GM12891 (cell line): Measurements from ENCODE around the gene NUAK2.
"Not testable (repeated sequence)": the region's sequence is repeated elsewhere in the genome, so short reads cannot be mapped to it uniquely, and the experiment has no call there.

Experiments
- DNase-seq: peaks from one replicate; pipeline ENCODE4 v3.0.0; 2011; ENCODE audit warnings: low spot score; ENCODE audit not compliant: insufficient read length
- FAIRE-seq: peaks from 2 replicates; lab custom pipeline; 2011; peaks lifted over from hg19 to GRCh38; lab: Jason Lieb, UNC
- PAX5 ChIP-seq: IDR thresholded peaks from 2 replicates; pipeline ENCODE4 v1.6.1; 2011; ENCODE audit warnings: low read length, moderate library complexity, mild to moderate bottlenecking; ENCODE audit not compliant: insufficient read depth, severe bottlenecking
- POLR2A ChIP-seq: IDR thresholded peaks from 2 replicates; pipeline ENCODE4 v1.6.1; 2011; ENCODE audit warnings: low read depth, low read length, control low read depth
- POLR2AphosphoS5 ChIP-seq: IDR thresholded peaks from 2 replicates; pipeline ENCODE4 v1.6.1; 2011; ENCODE audit warnings: low read depth, low read length, control low read depth
- POU2F2 ChIP-seq: IDR thresholded peaks from 2 replicates; pipeline ENCODE4 v1.6.1; 2011; ENCODE audit warnings: low read depth, mild to moderate bottlenecking, control low read depth, low read length, moderate library complexity
- SPI1 ChIP-seq: IDR thresholded peaks from 2 replicates; pipeline ENCODE4 v1.6.1; 2011; ENCODE audit warnings: low read depth, low read length, control low read depth
- TAF1 ChIP-seq: IDR thresholded peaks from 2 replicates; pipeline ENCODE4 v1.6.1; 2011; ENCODE audit warnings: low read depth, low read length, control low read depth

Gene NUAK2

DNA sequence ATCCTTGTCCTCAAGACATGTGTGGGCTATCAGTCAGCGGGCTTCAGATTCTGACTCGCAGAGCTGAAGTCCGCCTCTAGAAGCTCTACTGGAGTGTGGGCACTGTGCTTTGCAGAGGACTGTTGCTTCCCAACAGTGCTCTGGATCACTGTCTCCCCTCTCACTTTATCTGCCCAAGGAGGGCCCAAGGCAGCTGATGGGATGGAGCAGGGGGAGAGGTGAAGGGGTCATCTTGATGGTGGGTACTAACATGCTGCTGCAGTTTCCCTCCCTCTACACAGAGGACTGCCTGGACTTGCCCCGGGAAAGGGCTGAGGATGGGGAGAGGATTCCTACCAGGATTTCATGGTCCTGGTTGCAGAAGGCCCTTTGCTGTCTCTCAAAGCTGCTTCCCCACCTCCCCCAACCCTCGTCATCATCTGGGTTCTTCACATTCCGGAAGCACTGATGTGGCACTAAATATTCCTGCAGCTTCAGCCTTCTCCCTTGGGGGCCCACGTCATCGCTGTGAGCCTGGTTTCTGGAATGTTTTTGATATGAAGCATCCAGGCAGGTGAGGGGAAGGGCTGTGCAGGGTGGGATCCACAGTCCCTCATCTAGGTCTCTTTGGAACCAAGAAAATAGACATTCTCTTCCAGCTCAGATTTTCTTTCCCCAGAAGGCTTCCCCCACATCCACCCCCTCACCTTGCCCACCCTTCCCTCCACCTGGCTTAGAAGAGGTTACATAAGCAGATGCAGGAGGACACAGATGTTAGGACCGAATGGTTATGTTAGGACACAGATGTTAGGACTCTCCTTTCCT, 23.2 kb downstream of the NUAK2 start:
- FAIRE-seq, result no peak

DNA sequence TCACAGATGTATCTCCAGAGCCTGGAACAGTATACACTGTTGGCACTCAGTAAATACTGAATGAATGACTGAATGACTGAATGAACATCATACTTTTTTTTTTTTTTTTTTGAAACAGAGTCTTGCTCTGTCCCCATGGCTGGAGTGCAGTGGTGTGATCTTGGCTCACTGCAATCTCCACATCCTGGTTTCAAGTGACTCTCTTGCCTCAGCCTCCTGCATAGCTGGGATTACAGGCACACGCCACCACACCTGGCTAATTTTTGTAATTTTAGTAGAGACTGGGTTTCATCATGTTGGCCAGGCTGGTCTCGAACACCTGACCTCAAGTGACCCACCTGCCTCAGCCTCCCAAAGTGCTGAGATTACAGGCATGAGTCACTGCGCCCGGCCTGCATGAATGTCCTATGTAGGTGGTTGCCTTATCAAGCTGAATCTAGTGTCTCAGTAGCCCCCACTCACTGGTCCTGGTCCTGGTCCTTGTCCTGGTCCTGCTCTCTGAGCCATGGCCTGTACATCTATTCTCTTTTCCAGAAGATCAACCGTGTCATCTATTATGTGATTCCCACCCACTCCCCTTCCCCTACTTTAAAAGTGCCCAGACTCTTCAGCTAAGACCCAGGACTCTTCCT, 23.9 kb downstream of the NUAK2 start:
- FAIRE-seq, DNase-seq: not testable (repeated sequence)

More for the DNA sequence above, 23.2 kb downstream of the NUAK2 start:
- DNase-seq, result no peak
- no peak for TF ChIP-seq POLR2A
- TF ChIP-seq TAF1, result no peak
- TF ChIP-seq POU2F2, result no peak
- TF ChIP-seq SPI1, result no peak
- TF ChIP-seq POLR2AphosphoS5, result no peak
- TF ChIP-seq PAX5, result no peak

DNA sequence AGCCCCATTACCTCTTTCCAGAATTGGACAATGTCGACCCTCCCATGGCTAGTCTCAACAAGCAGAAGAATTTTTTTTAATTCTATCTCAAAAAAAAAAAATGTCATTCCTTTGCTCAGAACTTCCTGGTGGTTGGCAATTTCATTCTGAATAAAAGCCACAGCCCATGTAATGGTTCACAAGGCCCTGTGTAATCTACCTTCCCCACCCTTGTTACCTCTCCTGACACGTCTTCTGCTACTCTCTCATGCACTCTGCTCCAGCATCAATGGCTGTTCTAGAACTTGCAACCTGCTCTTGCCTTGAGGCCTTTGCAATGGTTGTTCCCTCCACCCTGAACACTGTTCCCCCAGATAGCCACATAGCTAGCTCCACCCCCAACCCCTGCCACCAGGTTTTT, 25.4 kb downstream of the NUAK2 start:
- FAIRE-seq, result no peak
- TF ChIP-seq PAX5, result no peak
- no peak for TF ChIP-seq POLR2A
- no peak for TF ChIP-seq POU2F2
- TF ChIP-seq TAF1, result no peak
- no peak for TF ChIP-seq POLR2AphosphoS5
- TF ChIP-seq SPI1, result no peak
- DNase-seq, result no peak

DNA sequence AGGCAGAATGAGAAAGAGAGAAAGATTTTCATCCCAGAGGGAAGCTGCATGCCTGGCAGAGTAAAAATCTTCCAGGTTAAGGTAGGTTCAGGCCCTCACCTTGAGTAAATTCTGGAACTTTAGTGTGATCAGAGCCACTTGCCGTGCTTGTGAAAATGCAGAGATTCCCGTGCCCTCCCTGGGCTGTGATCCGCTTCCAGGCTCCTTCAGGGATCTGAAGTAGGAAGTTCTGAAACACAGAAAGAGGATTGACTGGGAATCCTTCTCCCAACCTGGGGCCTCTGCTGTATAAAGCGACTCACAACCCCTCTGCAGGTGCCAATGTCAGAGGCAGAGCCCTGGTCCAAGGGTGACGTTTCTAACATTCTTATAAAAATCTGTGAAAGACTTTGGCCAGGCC, 26.6 kb downstream of the NUAK2 start:
- TF ChIP-seq SPI1 (no peak), TAF1 (no peak), POLR2AphosphoS5 (no peak), POU2F2 (no peak), PAX5 (no peak), POLR2A (no peak)
- DNase-seq, result no peak
- no peak for FAIRE-seq

DNA sequence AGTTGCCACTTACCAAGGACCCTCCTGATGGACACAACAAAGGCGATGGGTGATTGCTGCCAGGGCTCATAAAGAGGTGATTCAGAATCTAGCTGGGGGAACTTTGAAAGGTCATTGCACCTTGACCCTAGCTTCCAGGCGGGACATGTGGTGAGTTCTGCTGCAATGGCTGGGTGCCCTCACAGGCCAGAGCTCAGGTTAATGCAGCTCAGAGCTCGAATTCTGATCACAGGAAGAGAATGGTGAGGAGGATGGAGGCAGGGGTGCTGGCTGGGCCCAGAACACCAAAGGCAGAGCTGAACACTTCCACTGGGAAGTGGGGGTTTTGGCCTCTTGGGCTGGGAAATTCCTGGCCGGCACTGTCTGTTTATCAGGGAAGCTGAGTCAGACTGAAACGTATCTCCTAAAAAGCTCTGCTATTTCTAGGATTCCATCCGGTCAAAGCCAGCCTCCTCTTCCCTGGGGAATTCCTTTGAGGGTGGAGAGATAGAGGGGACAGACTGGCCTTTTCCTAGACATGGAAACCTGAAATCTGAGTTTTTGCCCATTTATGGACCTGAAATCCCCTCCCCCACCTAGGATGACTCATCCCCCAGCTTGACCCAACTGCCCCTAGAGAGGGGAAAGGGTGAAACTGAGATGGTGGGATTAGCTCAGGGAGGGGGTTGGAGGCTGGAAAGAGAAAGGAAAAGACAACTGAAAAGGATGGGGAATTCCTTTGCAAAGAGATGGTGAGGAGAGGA, 27.2 kb downstream of the NUAK2 start:
- TF ChIP-seq PAX5 (no peak), POLR2AphosphoS5 (no peak), POU2F2 (no peak), TAF1 (no peak), SPI1 (no peak), POLR2A (no peak)
- DNase-seq (no peak), FAIRE-seq (no peak)

DNA sequence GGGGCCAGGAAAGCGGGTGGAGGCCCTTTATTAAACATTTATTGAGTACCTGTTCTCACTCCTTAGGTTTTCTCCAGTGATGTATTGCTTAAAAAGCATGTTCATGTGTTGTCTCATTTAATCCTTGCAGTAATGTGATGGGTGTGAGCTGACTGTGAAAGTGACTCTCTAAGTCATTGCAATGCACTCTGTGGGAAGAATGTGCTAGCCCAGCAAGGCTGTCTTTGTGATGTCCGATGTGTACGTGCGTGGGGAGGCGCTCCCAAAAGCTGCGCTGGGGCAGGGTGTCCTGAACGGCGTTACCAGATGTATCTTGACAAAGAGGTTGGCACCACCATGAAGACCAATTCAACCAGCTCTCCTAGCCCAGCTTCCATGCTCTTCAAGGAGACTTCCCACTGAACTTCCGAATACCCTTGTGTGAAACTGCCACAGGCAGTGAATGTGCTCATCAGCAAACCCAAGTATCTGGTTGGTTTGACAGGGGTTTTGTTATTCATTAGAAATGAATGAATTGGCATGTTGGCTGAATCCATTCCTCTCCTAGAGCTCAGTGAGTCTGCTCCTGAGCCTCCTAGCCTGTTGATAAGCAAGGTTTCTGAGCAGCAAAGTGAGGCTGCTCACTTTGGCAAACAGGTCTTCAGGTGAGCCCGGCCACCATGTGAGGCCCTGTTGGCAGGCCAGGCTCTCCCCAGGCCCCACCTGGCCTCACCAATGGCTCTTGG, 28.0 kb downstream of the NUAK2 start:
- FAIRE-seq (no peak), DNase-seq (no peak)
- no peak for TF ChIP-seq TAF1
- TF ChIP-seq POLR2A, result no peak
- no peak for TF ChIP-seq POU2F2
- no peak for TF ChIP-seq POLR2AphosphoS5
- TF ChIP-seq PAX5, result no peak
- TF ChIP-seq SPI1, result no peak

DNA sequence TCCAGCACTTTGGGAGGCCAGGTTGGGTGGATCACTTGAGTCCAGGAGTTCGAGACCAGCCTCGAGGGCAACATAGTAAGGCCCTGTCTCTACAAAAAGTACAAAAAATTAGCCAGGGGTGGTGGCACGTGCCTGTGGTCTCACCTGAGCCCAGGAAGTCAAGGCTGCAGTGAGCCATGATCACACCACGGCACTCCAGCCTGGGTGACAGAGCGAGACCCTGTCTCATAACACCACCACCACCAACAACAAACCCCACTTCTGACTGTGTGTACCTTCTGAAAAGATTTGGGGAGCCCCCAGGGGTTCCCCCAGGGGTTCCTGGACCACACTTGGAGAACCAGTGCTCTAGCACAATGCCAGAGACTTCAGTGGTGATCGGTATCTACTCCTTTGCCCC, 29.9 kb downstream of the NUAK2 start:
- no peak for TF ChIP-seq PAX5
- no peak for TF ChIP-seq TAF1
- no peak for TF ChIP-seq POLR2A
- TF ChIP-seq POLR2AphosphoS5, result no peak
- TF ChIP-seq POU2F2, result no peak
- TF ChIP-seq SPI1, result no peak
- DNase-seq, result no peak
- FAIRE-seq, result no peak

DNA sequence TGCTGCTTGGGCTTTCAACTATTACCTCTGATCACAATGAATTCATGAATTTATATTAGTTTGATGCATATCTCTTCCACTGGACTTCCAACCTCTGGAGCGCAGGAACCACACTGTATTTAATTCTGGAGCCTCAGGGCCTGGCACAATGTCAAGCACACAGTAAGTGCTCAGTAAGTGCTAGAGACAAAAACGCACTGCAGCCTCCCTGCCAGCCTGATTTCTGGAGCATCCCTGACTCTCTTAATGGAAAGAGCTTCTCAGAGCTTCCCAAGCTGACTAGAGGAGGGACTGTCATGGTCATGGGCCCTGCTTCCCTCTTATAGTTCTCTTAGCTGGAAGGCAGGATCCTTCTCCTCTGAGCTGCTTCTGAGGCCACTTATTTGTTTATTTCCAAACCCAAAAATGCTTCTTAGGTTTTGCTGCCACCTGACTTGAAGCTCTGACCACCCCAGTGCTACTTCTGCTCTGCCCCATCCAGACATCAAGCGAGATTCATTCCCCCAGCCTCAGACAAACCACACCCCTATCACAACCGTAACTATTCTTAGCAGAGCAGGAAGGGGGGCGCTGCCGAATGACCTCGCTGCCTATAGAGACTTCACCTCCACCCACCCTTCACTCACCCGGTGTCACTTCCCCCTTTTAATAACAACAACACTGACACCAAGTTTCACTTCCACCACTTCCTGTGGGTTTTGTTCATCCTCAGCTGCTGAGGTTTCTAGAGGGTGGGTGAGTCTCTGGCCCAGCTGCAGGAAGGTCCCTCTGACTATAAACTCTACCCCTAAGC, 33.6 kb downstream of the NUAK2 start:
- TF ChIP-seq SPI1 (peak; percentile 99), POU2F2 (peak; percentile 93), POLR2A (no peak), PAX5 (no peak), POLR2AphosphoS5 (peak; percentile 78; the same call in 1 of the 2 replicates)
- DNase-seq (peak; percentile 74), FAIRE-seq (peak; percentile 94)
